ENCODE data around the gene SGMS1. TPM values are rescaled to one million over a fixed set of nuclear protein-coding genes. Genes with fewer than 3 reads are reported as not detected.

Gene SGMS1
- total and polyA plus RNA-seq, 2 experiments from 2014 or later = 15.0 to 34.7 TPM

GRCh38 chr10:50582766-50583762 is 40.7 kb downstream of the SGMS1 start:
- Histone ChIP-seq H3K79me2 (replicated peaks; ENCODE audit: insufficient read depth) (peaks cover 32% of the 10 kb centered on the region), H2AFZ (no peak overlapping the region), H4K20me1 (replicated peaks; ENCODE audit: insufficient read depth) (0 out of 2 replicates have a peak, but pooled peaks cover 3% of the 10 kb centered on the region), H3K9me2 (ENCODE audit: insufficient read depth) (no peaks in the 10 kb centered on the region), H3K36me3 (ENCODE audit: insufficient read depth) (no peaks in the 10 kb centered on the region), H3K27ac (ENCODE audit: low read depth) (peak overlapping the region; percentile 11; the same call in 1 of the 2 replicates), H3F3A (replicated peaks; ENCODE audit: low read depth) (no peaks in the 10 kb centered on the region), H3K27me3 (ENCODE audit: insufficient read depth) (no peaks in the 10 kb centered on the region), H3K4me3 (no peak overlapping the region), H3K4me1 (ENCODE audit: insufficient read depth) (peaks cover 39% of the 10 kb centered on the region), H3K4me2 (no peak overlapping the region)
- DNase-seq (ENCODE audit: low spot score) (no peak), ATAC-seq (no peak)
- no peaks in the 10 kb centered on the region for H3K27me3 Mint-ChIP-seq (ENCODE audit: insufficient read depth, low read depth, poor library complexity)
- no peak overlapping the region for H3K4me3 Mint-ChIP-seq
- peaks cover 32% of the 10 kb centered on the region; the same call in 2 of the 3 replicates for H3K36me3 Mint-ChIP-seq (ENCODE audit: low read depth)
- TF ChIP-seq EZH2 (IDR thresholded peaks at IDR 0.05; ENCODE audit: low read depth, unreplicated experiment) (no peak), JUNB (IDR thresholded peaks at IDR 0.05; ENCODE audit: unreplicated experiment) (no peak), POLR2AphosphoS5 (IDR thresholded peaks at IDR 0.05; ENCODE audit: low read depth) (no peak), ZNF331 (CRISPR knock-in tag; IDR thresholded peaks at IDR 0.05; ENCODE audit: low read depth) (no peak), EZH2phosphoT487 (IDR thresholded peaks at IDR 0.05; ENCODE audit: unreplicated experiment) (no peak), ZNF462 (CRISPR knock-in tag; IDR thresholded peaks at IDR 0.05) (no peak), CREB1 (CRISPR knock-in tag; IDR thresholded peaks at IDR 0.05; ENCODE audit: low read depth) (no peak), ZNF114 (CRISPR knock-in tag; IDR thresholded peaks at IDR 0.05) (no peak), NANOG (IDR thresholded peaks at IDR 0.05; ENCODE audit: borderline replicate concordance) (no peak), STAT1 (IDR thresholded peaks at IDR 0.05; ENCODE audit: unreplicated experiment) (no peak), CTCF (conservative IDR thresholded peaks at IDR 0.05; ENCODE audit: low read depth in 2 of 2) (no peak)
- TF ChIP-seq, protein P1, sequence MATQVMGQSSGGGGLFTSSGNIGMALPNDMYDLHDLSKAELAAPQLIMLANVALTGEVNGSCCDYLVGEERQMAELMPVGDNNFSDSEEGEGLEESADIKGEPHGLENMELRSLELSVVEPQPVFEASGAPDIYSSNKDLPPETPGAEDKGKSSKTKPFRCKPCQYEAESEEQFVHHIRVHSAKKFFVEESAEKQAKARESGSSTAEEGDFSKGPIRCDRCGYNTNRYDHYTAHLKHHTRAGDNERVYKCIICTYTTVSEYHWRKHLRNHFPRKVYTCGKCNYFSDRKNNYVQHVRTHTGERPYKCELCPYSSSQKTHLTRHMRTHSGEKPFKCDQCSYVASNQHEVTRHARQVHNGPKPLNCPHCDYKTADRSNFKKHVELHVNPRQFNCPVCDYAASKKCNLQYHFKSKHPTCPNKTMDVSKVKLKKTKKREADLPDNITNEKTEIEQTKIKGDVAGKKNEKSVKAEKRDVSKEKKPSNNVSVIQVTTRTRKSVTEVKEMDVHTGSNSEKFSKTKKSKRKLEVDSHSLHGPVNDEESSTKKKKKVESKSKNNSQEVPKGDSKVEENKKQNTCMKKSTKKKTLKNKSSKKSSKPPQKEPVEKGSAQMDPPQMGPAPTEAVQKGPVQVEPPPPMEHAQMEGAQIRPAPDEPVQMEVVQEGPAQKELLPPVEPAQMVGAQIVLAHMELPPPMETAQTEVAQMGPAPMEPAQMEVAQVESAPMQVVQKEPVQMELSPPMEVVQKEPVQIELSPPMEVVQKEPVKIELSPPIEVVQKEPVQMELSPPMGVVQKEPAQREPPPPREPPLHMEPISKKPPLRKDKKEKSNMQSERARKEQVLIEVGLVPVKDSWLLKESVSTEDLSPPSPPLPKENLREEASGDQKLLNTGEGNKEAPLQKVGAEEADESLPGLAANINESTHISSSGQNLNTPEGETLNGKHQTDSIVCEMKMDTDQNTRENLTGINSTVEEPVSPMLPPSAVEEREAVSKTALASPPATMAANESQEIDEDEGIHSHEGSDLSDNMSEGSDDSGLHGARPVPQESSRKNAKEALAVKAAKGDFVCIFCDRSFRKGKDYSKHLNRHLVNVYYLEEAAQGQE (IDR thresholded peaks at IDR 0.05; ENCODE audit: unreplicated experiment) = no peak
- TF ChIP-seq, protein P2, sequence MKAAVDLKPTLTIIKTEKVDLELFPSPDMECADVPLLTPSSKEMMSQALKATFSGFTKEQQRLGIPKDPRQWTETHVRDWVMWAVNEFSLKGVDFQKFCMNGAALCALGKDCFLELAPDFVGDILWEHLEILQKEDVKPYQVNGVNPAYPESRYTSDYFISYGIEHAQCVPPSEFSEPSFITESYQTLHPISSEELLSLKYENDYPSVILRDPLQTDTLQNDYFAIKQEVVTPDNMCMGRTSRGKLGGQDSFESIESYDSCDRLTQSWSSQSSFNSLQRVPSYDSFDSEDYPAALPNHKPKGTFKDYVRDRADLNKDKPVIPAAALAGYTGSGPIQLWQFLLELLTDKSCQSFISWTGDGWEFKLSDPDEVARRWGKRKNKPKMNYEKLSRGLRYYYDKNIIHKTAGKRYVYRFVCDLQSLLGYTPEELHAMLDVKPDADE (IDR thresholded peaks at IDR 0.05) = no peak
- H3K9me3 Mint-ChIP-seq = no peaks in the 10 kb centered on the region
- peaks cover 34% of the 10 kb centered on the region for H3K4me1 Mint-ChIP-seq
- no peak overlapping the region for H3K27ac Mint-ChIP-seq
